ENCODE data around the gene WDR33.
A peak's percentile ranks its signal among the peaks of the same experiment; 100 is the strongest.
"Not testable (repeated sequence)": the region's sequence is repeated elsewhere in the genome, so short reads cannot be mapped to it uniquely, and the experiment has no call there.

The WDR33 gene

DNA sequence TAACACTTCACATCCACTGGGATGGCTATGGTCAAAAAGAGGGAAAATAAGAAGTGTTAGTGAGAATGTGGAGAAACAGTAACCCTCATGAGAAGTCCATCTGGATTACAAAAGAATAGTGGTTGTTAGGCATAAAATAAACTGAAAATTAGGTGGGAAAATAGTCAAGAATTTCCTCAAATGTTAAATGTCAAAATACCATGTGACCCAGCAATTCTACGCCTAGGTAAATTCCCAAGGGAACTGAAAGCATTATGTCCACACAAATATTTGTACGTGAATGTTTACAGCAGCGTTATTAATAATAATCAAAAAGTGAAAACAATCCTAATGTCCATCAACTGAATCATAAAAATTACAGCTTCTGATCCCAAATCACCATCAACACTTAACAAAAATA, 11.0 kb downstream of the WDR33 start:
- peaks cover 100% of the 10 kb centered on the region for H3K79me2 ChIP-seq (ENCODE audit: low read length)
- peaks cover 23% of the 10 kb centered on the region for H3K36me3 ChIP-seq (replicated peaks; ENCODE audit: low read depth, low read length)
- no peak overlapping the region for H3K27ac ChIP-seq (ENCODE audit: low read length)
- no peak overlapping the region for H3K4me3 ChIP-seq (ENCODE audit: low read length)
- H3K9me3 ChIP-seq (ENCODE audit: insufficient read depth, low read length): no peaks in the 10 kb centered on the region
- no peak overlapping the region for H3K9ac ChIP-seq (ENCODE audit: low read length)
- H3K4me2 ChIP-seq (ENCODE audit: low read length): no peak overlapping the region
- H4K20me1 ChIP-seq (ENCODE audit: insufficient read depth, low read length): peaks cover 96% of the 10 kb centered on the region
- TF ChIP-seq EZH2phosphoT487 (IDR thresholded peaks at IDR 0.05; ENCODE audit: low read depth): no peak
- TF ChIP-seq CTCF (IDR thresholded peaks at IDR 0.05; ENCODE audit: low read depth, low read length): no peak
- no peaks in the 10 kb centered on the region for H3K27me3 ChIP-seq (ENCODE audit: low read depth, low read length)
- H3K4me1 ChIP-seq (ENCODE audit: low read length): peaks cover 31% of the 10 kb centered on the region
- no peak overlapping the region for H2AFZ ChIP-seq (ENCODE audit: low read depth, low read length)

DNA sequence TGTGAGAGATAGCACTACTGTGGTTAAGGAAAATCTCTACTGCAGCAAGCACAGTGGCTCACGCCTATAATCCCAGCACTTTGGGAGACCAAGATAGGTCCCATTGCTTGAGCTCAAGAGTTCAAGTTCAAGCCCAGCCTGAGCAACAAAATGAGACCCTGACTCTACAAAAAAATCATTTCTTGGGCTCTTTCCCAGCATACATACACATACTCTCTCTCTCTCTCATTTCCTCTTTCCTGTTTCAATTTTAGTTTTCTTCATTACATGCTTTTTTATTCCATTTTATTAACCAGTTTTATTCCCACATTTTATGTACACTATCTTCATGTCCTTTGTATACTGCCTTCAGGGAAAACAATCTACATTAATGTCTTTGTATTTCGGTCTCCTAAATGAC, 14.6 kb downstream of the WDR33 start:
- Histone ChIP-seq H3K4me3 (ENCODE audit: low read length) (peak overlapping the region; percentile 12; the same call in 1 of the 2 replicates), H3K79me2 (ENCODE audit: low read length) (peaks cover 100% of the 10 kb centered on the region), H2AFZ (ENCODE audit: low read depth, low read length) (no peak overlapping the region), H3K36me3 (replicated peaks; ENCODE audit: low read depth, low read length) (peaks cover 20% of the 10 kb centered on the region), H3K9ac (ENCODE audit: low read length) (no peak overlapping the region), H3K27me3 (ENCODE audit: low read depth, low read length) (no peaks in the 10 kb centered on the region), H3K4me2 (ENCODE audit: low read length) (peak overlapping the region; percentile 54), H3K27ac (ENCODE audit: low read length) (peak overlapping the region; percentile 47), H4K20me1 (ENCODE audit: insufficient read depth, low read length) (peaks cover 91% of the 10 kb centered on the region), H3K4me1 (ENCODE audit: low read length) (peaks cover 33% of the 10 kb centered on the region), H3K9me3 (ENCODE audit: insufficient read depth, low read length) (no peaks in the 10 kb centered on the region)
- TF ChIP-seq CTCF (IDR thresholded peaks at IDR 0.05; ENCODE audit: low read depth, low read length) (no peak), EZH2phosphoT487 (IDR thresholded peaks at IDR 0.05; ENCODE audit: low read depth) (no peak)

- H3K9me3 ChIP-seq (ENCODE audit: insufficient read depth, low read length); H3K9ac ChIP-seq (ENCODE audit: low read length); H3K27me3 ChIP-seq (ENCODE audit: low read depth, low read length); H3K4me2 ChIP-seq (ENCODE audit: low read length); H2AFZ ChIP-seq (ENCODE audit: low read depth, low read length); H3K4me3 ChIP-seq (ENCODE audit: low read length); H3K27ac ChIP-seq (ENCODE audit: low read length): not testable (repeated sequence)
- Histone ChIP-seq H3K36me3 (replicated peaks; ENCODE audit: low read depth, low read length) (peaks cover 24% of the 10 kb centered on the region), H3K4me1 (ENCODE audit: low read length) (peaks cover 30% of the 10 kb centered on the region), H3K79me2 (ENCODE audit: low read length) (peaks cover 99% of the 10 kb centered on the region), H4K20me1 (ENCODE audit: insufficient read depth, low read length) (peaks cover 86% of the 10 kb centered on the region)
These were observed 16.1 kb downstream of the WDR33 start for GRCh38 chr2:127794901-127795300.

- Histone ChIP-seq H3K4me1 (ENCODE audit: low read length) (peaks cover 26% of the 10 kb centered on the region), H3K79me2 (ENCODE audit: low read length) (peaks cover 81% of the 10 kb centered on the region), H3K9ac (ENCODE audit: low read length) (no peak overlapping the region), H3K27me3 (ENCODE audit: low read depth, low read length) (no peaks in the 10 kb centered on the region), H4K20me1 (ENCODE audit: insufficient read depth, low read length) (peaks cover 66% of the 10 kb centered on the region), H3K4me3 (ENCODE audit: low read length) (no peak overlapping the region), H3K4me2 (ENCODE audit: low read length) (no peak overlapping the region), H3K9me3 (ENCODE audit: insufficient read depth, low read length) (no peaks in the 10 kb centered on the region), H3K27ac (ENCODE audit: low read length) (no peak overlapping the region), H3K36me3 (replicated peaks; ENCODE audit: low read depth, low read length) (peaks cover 23% of the 10 kb centered on the region), H2AFZ (ENCODE audit: low read depth, low read length) (no peak overlapping the region)
- TF ChIP-seq CTCF (IDR thresholded peaks at IDR 0.05; ENCODE audit: low read depth, low read length) (no peak), EZH2phosphoT487 (IDR thresholded peaks at IDR 0.05; ENCODE audit: low read depth) (no peak)
These were observed 18.2 kb downstream of the WDR33 start for GRCh38 chr2:127792805-127793204.

Measured in OCI-LY3 (cell line).